Muscle of leg (tissue), 9 donors: ENCODE data around the gene GNG4. TPM values are rescaled to one million over a fixed set of nuclear protein-coding genes. Genes with fewer than 3 reads are reported as not detected.

Experiments used
- polyA plus RNA-seq, 8 donors: library from polyadenylated mRNA; unstranded; fragments of 120-200 nt; gene quantifications; one replicate each; pipeline versions ENCODE4 v1.2.1 to v1.2.3, GENCODE V29; 2013; ENCODE audit warnings: inconsistent platforms in 1 of 8, low replicate concordance in 1 of 8; ENCODE audit not compliant: insufficient read length in 8 of 8, insufficient read depth in 1 of 8
- total RNA-seq: library from RNA; stranded (reverse); fragments of 120-200 nt; gene quantifications from one replicate; pipeline ENCODE4 v1.2.4, GENCODE V29; 2013

The GNG4 gene
- total and polyA plus RNA-seq, 9 donors = 0.27 to 4.0 (median 0.60) TPM

Other genes with a start within 250 kb of the GNG4 start
- 27.3 TPM for gene B3GALNT2, start 145.3 kb downstream of the GNG4 start, total RNA-seq
- 10 to 100 TPM; 12.9 to 30.2 (median 22.3) TPM for gene B3GALNT2, start 145.3 kb downstream of the GNG4 start, polyA plus RNA-seq
- gene LYST, start 217.1 kb upstream of the GNG4 start, total RNA-seq = 10.2 TPM
- gene LYST, start 217.1 kb upstream of the GNG4 start, polyA plus RNA-seq = 1 to 10 TPM; 4.2 to 9.2 (median 5.3) TPM